Smooth muscle cell (in vitro differentiated cells): Measurements from ENCODE around the gene ECI1. TPM values are rescaled to one million over a fixed set of nuclear protein-coding genes. Genes with fewer than 3 reads are reported as not detected.
A peak's percentile ranks its signal among the peaks of the same experiment; 100 is the strongest.

Experiments used
- DNase-seq: peaks from one replicate; lab custom pipeline; 2025; ENCODE audit not compliant: unreplicated experiment; lab: John Stamatoyannopoulos, UW
- H2AFZ ChIP-seq: fragments of 200-600 bp; sonication (generic); 2 replicates; pipeline ENCODE4 v1.6.0; 2016; ENCODE audit warnings: antibody characterized with exemption, low read depth, mild to moderate bottlenecking
- H3F3A ChIP-seq: fragments of 200-600 bp; sonication (generic); 2 replicates; pipeline ENCODE4 v1.6.0; 2017; ENCODE audit warnings: antibody characterized with exemption, low read depth
- H3K27ac ChIP-seq: fragments of 200-600 bp; sonication (generic); 2 replicates; pipeline ENCODE4 v1.5.1; 2016; ENCODE audit warnings: low read depth, mild to moderate bottlenecking
- H3K27me3 ChIP-seq: fragments of 200-600 bp; sonication (generic); 2 replicates; pipeline ENCODE4 v1.6.1; 2016; ENCODE audit warnings: low read depth, mild to moderate bottlenecking
- H3K36me3 ChIP-seq: fragments of 200-600 bp; sonication (generic); 2 replicates; pipeline ENCODE4 v1.5.1; 2016; ENCODE audit warnings: low read depth
- H3K4me1 ChIP-seq: fragments of 200-600 bp; sonication (generic); 2 replicates; pipeline ENCODE4 v1.5.1; 2016; ENCODE audit warnings: low read depth
- H3K4me2 ChIP-seq: fragments of 200-600 bp; sonication (generic); 2 replicates; pipeline ENCODE4 v1.6.0; 2016; ENCODE audit warnings: mild to moderate bottlenecking
- H3K4me3 ChIP-seq: fragments of 200-600 bp; sonication (generic); 2 replicates; pipeline ENCODE4 v1.5.1; 2016; ENCODE audit warnings: mild to moderate bottlenecking
- H3K79me2 ChIP-seq: fragments of 200-600 bp; sonication (generic); 2 replicates; pipeline ENCODE4 v1.6.0; 2016; ENCODE audit warnings: low read depth, mild to moderate bottlenecking
- H3K9ac ChIP-seq: fragments of 200-600 bp; sonication (generic); 2 replicates; pipeline ENCODE4 v1.6.0; 2016; ENCODE audit warnings: low read depth
- H3K9me3 ChIP-seq: fragments of 200-600 bp; sonication (generic); replicated peaks from 2 replicates; pipeline ENCODE4 v1.5.1; 2016; ENCODE audit warnings: low read depth
- H4K20me1 ChIP-seq: fragments of 200-600 bp; sonication (generic); 2 replicates; pipeline ENCODE4 v1.6.0; 2016; ENCODE audit warnings: low read depth
- WGBS: methylation state at CpG from one replicate; pipeline ENCODE4 v1.1.7; 2016; ENCODE audit warnings: low lambda C conversion rate; 5-methylcytosine and 5-hydroxymethylcytosine counted together
- polyA plus RNA-seq: library from polyadenylated mRNA; unstranded; fragments of >200 nt; fragmentation: Nextera tagmentation; extraction: Ambion mirVana; gene quantifications from 2 replicates; pipeline ENCODE4 v1.2.1, GENCODE V29; 2016
- total RNA-seq: library from RNA; depleted of rRNA; stranded (reverse); fragments of >200 nt; gene quantifications from 2 replicates; pipeline ENCODE4 v1.2.3, GENCODE V29; 2014
- TF ChIP-seq, protein P1 (sequence below): fragments of 200-600 bp; sonication (generic); IDR thresholded peaks from 2 replicates; pipeline ENCODE4 v1.5.1; 2017; ENCODE audit warnings: borderline replicate concordance, mild to moderate bottlenecking, antibody characterized with exemption; ENCODE audit not compliant: insufficient read depth, poor library complexity, severe bottlenecking

ECI1 gene
- total and polyA plus RNA-seq, 2 experiments from 2014 or later = 45.7 to 86.9 TPM

DNA sequence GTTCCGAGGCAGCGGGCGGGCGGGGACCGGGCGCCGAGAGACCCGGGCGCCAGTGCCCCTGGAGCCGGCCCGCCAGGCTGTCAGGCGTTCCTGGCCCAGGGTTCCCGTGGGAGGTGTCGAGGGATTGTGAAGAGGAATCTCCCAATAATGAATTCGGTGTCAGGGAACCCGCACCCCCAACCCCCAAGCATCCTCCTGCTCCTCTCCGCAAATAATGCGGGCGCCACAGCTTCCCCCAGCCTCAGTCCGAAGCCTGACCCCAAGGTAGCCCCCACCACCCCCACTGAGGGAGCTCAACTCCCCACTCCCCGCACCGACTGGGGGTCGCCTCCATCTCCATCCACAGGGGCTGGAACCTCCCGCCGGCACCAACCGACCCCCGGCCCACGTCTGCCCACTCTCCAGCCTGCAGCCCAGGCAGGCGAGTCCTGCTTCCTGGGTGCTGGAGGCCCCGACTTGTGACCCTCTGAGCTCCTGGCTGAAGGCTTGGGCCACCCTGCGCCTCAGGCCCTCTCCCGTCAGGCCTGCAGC is 54.3 kb downstream of the ECI1 start:
- DNase-seq = no peak
- Histone ChIP-seq H4K20me1 (no peaks in the 10 kb centered on the region), H3K4me3 (peak overlapping the region; percentile 32), H3K9ac (no peak overlapping the region), H3F3A (no peaks in the 10 kb centered on the region), H3K27ac (no peak overlapping the region), H3K4me2 (peak overlapping the region; percentile 83), H3K4me1 (no peaks in the 10 kb centered on the region), H3K9me3 (no peaks in the 10 kb centered on the region), H3K36me3 (no peaks in the 10 kb centered on the region), H3K27me3 (peaks cover 43% of the 10 kb centered on the region), H2AFZ (no peak overlapping the region), H3K79me2 (no peaks in the 10 kb centered on the region)
- TF ChIP-seq, protein P1, sequence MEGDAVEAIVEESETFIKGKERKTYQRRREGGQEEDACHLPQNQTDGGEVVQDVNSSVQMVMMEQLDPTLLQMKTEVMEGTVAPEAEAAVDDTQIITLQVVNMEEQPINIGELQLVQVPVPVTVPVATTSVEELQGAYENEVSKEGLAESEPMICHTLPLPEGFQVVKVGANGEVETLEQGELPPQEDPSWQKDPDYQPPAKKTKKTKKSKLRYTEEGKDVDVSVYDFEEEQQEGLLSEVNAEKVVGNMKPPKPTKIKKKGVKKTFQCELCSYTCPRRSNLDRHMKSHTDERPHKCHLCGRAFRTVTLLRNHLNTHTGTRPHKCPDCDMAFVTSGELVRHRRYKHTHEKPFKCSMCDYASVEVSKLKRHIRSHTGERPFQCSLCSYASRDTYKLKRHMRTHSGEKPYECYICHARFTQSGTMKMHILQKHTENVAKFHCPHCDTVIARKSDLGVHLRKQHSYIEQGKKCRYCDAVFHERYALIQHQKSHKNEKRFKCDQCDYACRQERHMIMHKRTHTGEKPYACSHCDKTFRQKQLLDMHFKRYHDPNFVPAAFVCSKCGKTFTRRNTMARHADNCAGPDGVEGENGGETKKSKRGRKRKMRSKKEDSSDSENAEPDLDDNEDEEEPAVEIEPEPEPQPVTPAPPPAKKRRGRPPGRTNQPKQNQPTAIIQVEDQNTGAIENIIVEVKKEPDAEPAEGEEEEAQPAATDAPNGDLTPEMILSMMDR = no peak
- WGBS = 57% methylated on average over 17 of the region's 32 CpGs

DNA sequence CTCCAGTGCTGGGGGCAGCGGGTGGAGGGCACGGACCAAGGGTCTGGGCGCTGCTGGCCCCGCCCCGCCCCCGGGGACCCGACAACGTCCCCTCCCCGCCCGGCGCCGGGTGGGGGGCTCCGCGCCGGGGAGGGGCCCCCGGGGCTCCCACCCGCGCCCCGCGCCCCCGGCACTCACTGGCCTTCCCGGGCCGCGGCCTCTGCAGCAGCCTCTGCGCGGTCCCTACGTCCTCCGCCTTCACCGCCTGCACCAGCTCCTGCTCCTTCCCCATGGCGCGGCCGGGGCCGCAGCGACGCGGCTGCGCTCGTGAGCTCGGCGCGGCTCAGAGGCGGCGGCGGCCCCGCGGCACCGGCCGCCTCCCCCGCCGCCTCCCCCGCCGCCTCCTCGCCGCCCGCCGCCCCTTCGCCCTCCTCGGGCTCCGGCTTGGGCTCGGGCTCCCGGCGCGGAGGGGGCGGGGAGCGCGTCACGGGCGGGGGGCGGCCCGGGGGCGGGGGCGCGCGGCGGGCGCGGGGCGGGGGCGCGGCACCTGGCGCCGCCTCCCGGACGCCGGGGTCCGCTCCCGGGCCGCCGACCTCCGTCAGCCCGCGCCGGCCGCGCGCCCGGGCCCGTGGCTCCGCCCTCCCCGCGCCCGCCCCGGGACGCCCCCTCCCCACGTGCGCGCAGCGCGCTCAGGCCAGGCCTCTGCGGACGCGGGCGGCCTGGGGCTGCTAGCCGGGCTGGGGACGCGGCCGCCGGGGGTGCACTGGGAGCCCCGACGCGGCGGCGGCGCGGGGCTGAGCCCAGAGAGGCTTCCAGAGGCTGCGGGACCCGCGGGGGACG is 55.0 kb downstream of the ECI1 start, which contains the start of gene CASKIN1:
Gene CASKIN1 (minus strand): TSS at position 444 of the 819 bp plus-strand sequence. CDS start 173 bp downstream, at position 271.
- TF ChIP-seq, protein P1 = no peak
- H3K27me3 ChIP-seq = peaks cover 43% of the 10 kb centered on the region
- no peak for DNase-seq
- no peaks in the 10 kb centered on the region for H3K79me2 ChIP-seq
- no peak within 1 kb of the TSS for H3K27ac ChIP-seq
- no peak within 1 kb of the TSS for H2AFZ ChIP-seq
- peak within 1 kb of the TSS; percentile 46 for H3K4me3 ChIP-seq
- H4K20me1 ChIP-seq = no peaks in the 10 kb centered on the region
- H3K4me2 ChIP-seq = peak within 1 kb of the TSS; percentile 88
- no peaks in the 10 kb centered on the region for H3K36me3 ChIP-seq
- WGBS = under 1% methylated on average over 18 of the region's 129 CpGs
- H3F3A ChIP-seq = no peaks in the 10 kb centered on the region
- H3K9ac ChIP-seq = no peak within 1 kb of the TSS
- H3K9me3 ChIP-seq = no peaks in the 10 kb centered on the region
- H3K4me1 ChIP-seq = no peaks in the 10 kb centered on the region

DNA sequence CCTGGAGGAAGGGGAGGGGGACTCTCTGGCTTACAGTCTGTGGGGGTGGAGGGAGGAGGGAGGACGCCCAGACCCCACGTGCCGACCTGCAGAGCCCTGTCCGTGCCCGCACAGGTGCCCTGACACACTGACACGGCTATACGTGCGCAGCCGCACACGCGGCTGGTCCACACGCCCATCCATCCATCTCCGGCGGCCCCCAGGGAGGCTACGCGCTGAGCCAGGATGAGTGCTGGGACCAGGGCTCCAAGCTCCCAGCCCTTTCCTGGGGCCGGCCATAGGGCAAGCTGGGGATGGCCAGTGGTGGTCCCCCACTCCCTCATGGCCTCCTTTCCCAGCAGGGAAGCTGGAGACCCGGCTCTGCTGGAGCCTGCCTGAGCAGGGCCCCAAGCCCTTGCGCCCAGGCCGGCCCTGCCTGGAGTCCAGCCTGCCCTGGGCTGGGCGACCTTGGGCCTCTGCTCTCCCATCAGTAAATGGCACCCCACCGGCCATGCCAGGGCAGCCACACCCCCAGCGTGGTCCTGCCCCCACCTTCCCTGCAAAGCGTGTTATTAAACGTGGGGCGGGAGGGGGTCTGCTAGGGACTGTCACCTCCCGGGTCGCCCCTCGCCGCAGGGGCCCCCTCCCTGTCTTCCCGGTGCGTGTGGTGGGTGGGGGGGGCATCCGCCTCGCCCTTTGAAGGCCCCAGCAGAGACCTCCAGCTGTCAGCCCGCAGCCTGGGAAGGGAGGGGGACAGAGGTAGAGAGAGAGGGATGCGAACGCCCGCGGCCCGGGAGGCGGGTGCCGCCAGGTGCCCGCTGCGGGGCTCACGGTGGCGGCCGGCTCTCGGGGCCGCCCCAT is 55.8 kb downstream of the ECI1 start:
- no peak overlapping the region for H3K9ac ChIP-seq
- peak overlapping the region; percentile 46 for H3K4me3 ChIP-seq
- peaks cover 43% of the 10 kb centered on the region for H3K27me3 ChIP-seq
- H3K79me2 ChIP-seq = no peaks in the 10 kb centered on the region
- no peak overlapping the region for H2AFZ ChIP-seq
- H3K27ac ChIP-seq = no peak overlapping the region
- DNase-seq = no peak
- H4K20me1 ChIP-seq = no peaks in the 10 kb centered on the region
- TF ChIP-seq, protein P1 = no peak
- peak overlapping the region; percentile 88 for H3K4me2 ChIP-seq
- 7% methylated on average over 45 of the region's 49 CpGs for WGBS
- no peaks in the 10 kb centered on the region for H3K36me3 ChIP-seq
- H3K4me1 ChIP-seq = no peaks in the 10 kb centered on the region
- H3K9me3 ChIP-seq = no peaks in the 10 kb centered on the region
- no peaks in the 10 kb centered on the region for H3F3A ChIP-seq
